CD4-positive, alpha-beta T cell treated with Interleukin-4 for 1 hour (primary cell): ENCODE results near the gene FBXO36.

Experiments used
- DNase-seq, 2 donors: peaks; one replicate each; pipeline ENCODE4 v3.0.0-alpha.2; 2020 to 2022

FBXO36 gene

DNA sequence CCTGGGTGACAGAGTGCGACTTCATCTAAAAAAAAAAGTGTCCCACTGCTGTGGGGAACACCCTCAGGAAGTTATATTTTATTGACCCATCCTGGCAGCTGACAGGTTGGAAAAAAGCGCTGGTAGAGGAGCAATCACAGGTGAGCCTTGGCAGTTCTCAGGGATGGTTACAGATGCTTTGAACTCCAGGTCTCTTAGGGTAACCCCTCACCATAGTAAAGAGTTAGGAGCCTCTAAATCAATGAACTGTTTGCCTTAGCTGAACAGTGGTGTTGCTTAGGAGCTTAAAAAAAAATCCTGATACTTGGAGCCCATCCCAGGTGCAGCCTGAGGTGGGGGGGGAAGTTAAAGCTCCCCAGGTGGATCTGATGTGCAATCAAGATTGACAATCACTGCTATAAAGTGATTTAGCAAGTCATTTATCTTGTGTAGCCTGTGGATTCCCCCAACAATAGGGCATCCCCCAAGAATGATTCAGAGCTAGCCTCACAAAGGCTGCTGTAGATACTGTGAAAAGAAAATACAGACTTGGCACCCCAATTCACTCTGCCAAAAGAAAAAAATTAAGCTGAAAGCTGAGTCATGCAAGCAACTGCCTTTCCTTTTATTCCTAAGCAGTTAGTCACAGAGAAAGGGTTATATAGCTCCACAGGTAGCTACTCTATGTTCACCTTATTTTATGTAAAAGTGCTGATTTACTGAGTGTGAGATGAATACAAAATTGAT is 131.6 kb downstream of the FBXO36 start:
- DNase-seq: no peak

DNA sequence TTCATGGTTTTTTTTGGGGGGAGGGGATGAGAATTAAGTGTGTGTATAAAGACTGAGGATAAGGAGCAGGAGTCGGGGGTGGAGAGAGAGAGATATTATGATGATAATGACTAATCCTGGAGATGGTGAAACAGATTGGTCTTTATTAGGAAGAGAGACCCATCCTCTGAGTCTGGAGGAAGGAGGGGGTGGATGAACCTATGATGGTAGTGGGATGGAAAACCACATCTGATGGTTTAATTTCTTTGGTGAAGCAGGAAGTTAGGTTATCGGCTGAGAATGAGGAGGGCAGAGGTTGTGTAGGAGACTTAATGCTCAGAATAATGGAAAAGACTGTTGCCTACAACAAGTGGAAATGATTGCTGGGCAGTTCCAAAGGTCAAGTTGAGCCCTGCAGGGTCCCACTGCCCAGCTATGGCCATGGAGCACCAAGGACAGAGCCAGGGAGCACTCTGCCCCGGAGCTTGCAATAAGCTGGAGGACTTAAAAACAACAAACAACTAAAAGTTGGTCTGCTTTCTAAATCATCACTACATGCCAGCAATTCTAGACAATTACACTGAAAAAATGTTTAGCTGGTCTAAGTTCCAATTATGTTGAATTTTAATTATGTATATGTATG is 138.5 kb downstream of the FBXO36 start:
- DNase-seq: no peak
